B cell (primary cell): Measurements from ENCODE around the gene DEPDC1B.

ENCODE experiments used
- EZH2 ChIP-seq: IDR thresholded peaks from 2 replicates; pipeline ENCODE4 v1.6.1; 2012; ENCODE audit warnings: borderline replicate concordance, low read depth, mild to moderate bottlenecking, moderate library complexity, low read length; ENCODE audit not compliant: insufficient read depth, poor library complexity, severe bottlenecking
- TF ChIP-seq, protein P1 (sequence below): fragments of 200-600 bp; IDR thresholded peaks from one replicate; pipeline ENCODE4 v1.8.0; 2022; ENCODE audit warnings: antibody characterized with exemption, mild to moderate bottlenecking

DNA sequence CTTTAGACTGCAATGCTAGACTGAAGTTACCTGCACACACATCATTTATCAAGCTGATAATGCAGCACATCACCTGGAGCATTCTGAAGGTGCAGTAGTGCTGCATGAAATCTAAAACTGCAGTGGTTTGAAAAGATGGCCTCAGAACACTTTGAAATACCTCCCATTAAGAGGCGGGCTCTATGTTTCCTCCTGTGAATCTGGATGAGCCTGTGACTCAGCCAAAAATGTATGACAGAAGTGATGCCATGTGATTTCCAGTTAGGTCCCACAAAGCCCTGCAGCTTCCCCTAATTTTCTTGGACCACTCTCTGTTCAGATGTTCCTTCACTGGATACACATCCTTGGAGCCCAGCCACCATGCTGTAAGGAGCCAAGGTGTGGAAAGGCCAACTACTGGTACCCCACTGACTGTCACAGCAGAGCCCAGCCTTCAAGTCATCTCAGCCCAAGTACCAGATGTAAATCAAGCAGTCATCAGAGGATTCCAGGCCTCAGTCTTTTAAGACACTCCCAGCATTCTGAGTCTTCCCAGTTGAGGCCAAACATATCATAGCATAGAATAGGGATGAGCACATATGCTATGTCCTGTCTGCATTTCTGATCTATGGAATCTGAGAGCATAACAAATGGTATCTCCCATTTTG, 27.2 kb upstream of the DEPDC1B start:
- no peak for TF ChIP-seq EZH2
- TF ChIP-seq, protein P1, sequence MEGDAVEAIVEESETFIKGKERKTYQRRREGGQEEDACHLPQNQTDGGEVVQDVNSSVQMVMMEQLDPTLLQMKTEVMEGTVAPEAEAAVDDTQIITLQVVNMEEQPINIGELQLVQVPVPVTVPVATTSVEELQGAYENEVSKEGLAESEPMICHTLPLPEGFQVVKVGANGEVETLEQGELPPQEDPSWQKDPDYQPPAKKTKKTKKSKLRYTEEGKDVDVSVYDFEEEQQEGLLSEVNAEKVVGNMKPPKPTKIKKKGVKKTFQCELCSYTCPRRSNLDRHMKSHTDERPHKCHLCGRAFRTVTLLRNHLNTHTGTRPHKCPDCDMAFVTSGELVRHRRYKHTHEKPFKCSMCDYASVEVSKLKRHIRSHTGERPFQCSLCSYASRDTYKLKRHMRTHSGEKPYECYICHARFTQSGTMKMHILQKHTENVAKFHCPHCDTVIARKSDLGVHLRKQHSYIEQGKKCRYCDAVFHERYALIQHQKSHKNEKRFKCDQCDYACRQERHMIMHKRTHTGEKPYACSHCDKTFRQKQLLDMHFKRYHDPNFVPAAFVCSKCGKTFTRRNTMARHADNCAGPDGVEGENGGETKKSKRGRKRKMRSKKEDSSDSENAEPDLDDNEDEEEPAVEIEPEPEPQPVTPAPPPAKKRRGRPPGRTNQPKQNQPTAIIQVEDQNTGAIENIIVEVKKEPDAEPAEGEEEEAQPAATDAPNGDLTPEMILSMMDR, result no peak
